Stomach (tissue), 9 donors: Measurements from ENCODE around the gene C1QTNF5. TPM values are rescaled to one million over a fixed set of nuclear protein-coding genes. Genes with fewer than 3 reads are reported as not detected.

ENCODE experiments used
- DNase-seq, 2 donors: peaks; one replicate each; pipeline versions ENCODE4 v3.0.0 to v3.0.0-alpha.2; 2013 to 2019
- H3K27ac ChIP-seq, 5 donors: fragments of 200-600 bp in 4 of 5; sonication (generic) in 4 of 5; one replicate each; pipeline ENCODE4 v1.5.1; 2013 to 2019; ENCODE audit warnings: mild to moderate bottlenecking in 1 of 5, moderate library complexity in 1 of 5
- H3K27me3 ChIP-seq, 3 donors: fragments of 200-600 bp; sonication (generic); one replicate each; pipeline ENCODE4 v1.5.1; 2017 to 2019; ENCODE audit warnings: mixed run types in 1 of 3
- H3K36me3 ChIP-seq, 4 donors: fragments of 200-600 bp; sonication (generic); 1 replicate in 3 of 4; 2 replicates in 1 of 4; pipeline ENCODE4 v1.5.1; 2016 to 2019
- H3K4me1 ChIP-seq, 4 donors: fragments of 200-600 bp; sonication (generic); one replicate each; pipeline ENCODE4 v1.5.1; 2016 to 2019
- H3K4me3 ChIP-seq, 4 donors: fragments of 200-600 bp; sonication (generic) in 3 of 4; one replicate each; pipeline ENCODE4 v1.5.1; 2016 to 2019; ENCODE audit warnings: mild to moderate bottlenecking in 1 of 4
- H3K9me3 ChIP-seq, 4 donors: fragments of 200-600 bp; sonication (generic); one replicate each; pipeline ENCODE4 v1.5.1; 2016 to 2019
- CTCF ChIP-seq, 7 experiments: fragments of 450-650 bp in 4 of 7; fragments of 200-600 bp in 3 of 7; sonication (generic) in 3 of 7; IDR thresholded peaks; one replicate each; pipeline ENCODE4 v1.5.1; 2016 to 2019; ENCODE audit warnings: antibody characterized with exemption in 7 of 7, control low read depth in 2 of 7, mild to moderate bottlenecking in 1 of 7
- EP300 ChIP-seq: sonication (generic); formaldehyde crosslinking; IDR thresholded peaks from one replicate; pipeline ENCODE4 v1.6.1; 2017; ENCODE audit warnings: antibody characterized with exemption
- POLR2A ChIP-seq, 4 donors: fragments of 450-650 bp; IDR thresholded peaks; one replicate each; pipeline ENCODE4 v1.6.1; 2016; ENCODE audit warnings: antibody characterized with exemption in 4 of 4, control low read depth in 2 of 4, mild to moderate bottlenecking in 1 of 4, moderate library complexity in 1 of 4
- POLR2AphosphoS5 ChIP-seq, 3 donors: sonication (generic); formaldehyde crosslinking; IDR thresholded peaks; one replicate each; pipeline ENCODE4 v1.6.1; 2016; ENCODE audit warnings: antibody characterized with exemption in 3 of 3
- WGBS, 5 donors: extraction: QIAGEN DNeasy Blood & Tissue Kit in 3 of 5; methylation state at CpG; one replicate each; pipeline versions ENCODE4 v1.1.5 to v1.1.7; 2013 to 2018; 5-methylcytosine and 5-hydroxymethylcytosine counted together
- intact Hi-C: fragments of 100-400 bp; cut with DNase I; formaldehyde crosslinking; loops from one replicate; pipeline ENCODE4 v1.15.1; 2023; ENCODE audit warnings: low total_unique reads
- polyA plus RNA-seq, 3 donors: library from polyadenylated mRNA; stranded (reverse); fragments of 200-250 nt; gene quantifications; one replicate each; pipeline ENCODE4 v1.2.3, GENCODE V29; 2013
- total RNA-seq, 5 donors: library from RNA; depleted of rRNA; stranded (reverse); fragments of >200 nt; gene quantifications; one replicate each; pipeline versions ENCODE4 v1.1.0 to v1.2.3, GENCODE V29; 2014 to 2016
- donor health status: healthy with polysubstance abuse.
- donor health status: Bipolar disorder and iron deficiency.
- donor health status: healthy.

The C1QTNF5 gene
- total and polyA plus RNA-seq, 8 donors, result 11.4 to 169 (median 19.0) TPM

DNA sequence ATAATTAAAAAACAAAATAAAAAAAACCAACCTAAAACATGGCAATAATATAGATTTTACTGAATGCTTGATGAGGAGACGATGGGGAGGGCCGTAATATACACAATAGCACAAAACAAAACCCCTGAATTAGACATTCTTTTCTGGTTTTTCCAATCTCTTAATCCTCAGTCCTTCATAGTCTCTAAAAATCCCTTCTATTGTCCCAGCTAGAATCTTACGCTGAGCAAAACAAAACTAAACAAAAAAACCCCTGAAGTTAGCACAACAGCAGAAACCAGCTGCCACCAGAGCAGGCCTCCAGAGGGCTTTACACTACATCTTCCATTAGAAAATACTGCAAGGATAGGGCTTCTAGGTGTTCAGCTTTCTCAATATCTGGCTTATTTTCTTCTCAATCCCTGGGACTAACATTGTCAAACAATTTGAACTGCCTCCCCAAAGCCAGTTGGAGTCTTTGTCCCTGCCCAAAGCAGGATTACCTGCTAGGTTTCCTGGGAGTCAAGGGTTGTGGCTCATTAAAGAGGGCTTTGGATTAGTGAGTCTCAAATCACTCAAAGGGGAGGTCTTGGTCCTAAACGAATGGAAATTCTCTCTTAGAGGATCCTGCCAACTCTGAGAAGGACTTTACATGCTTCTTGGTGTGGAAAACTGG is 8.4 kb downstream of the C1QTNF5 start:
- H3K27me3 ChIP-seq, result no peaks in the 10 kb centered on the region
- TF ChIP-seq EP300 (no peak), POLR2A (IDR thresholded peaks at IDR 0.05) (no peak), CTCF (IDR thresholded peaks at IDR 0.05) (no peak), POLR2AphosphoS5 (IDR thresholded peaks at IDR 0.05) (no peak)
- no peak overlapping the region for H3K4me3 ChIP-seq
- intact Hi-C loops, result no loop called here
- no peaks in the 10 kb centered on the region for H3K9me3 ChIP-seq
- peaks cover 21 to 34% (median 29%) of the 10 kb centered on the region in 4 donors for H3K4me1 ChIP-seq
- DNase-seq, result no peak
- no peak overlapping the region for H3K27ac ChIP-seq
- WGBS, 5 donors, result 68 to 76% (median 72%) methylated on average over 4 of the region's 4 CpGs
- peaks cover 7 to 16% (median 12%) of the 10 kb centered on the region in 4 donors for H3K36me3 ChIP-seq

- Histone ChIP-seq H3K27me3 (no peaks in the 10 kb centered on the region), H3K36me3 (no peaks in the 10 kb centered on the region), H3K4me1 (peaks cover 7 to 13% (median 10%) of the 10 kb centered on the region in 4 donors), H3K27ac (no peak overlapping the region), H3K9me3 (no peaks in the 10 kb centered on the region), H3K4me3 (no peak overlapping the region)
- 50 to 73% (median 59%) methylated on average over 1 of the region's 1 CpG for WGBS, 5 donors
- no peak for DNase-seq
- TF ChIP-seq EP300, result no peak
- TF ChIP-seq POLR2AphosphoS5 (IDR thresholded peaks at IDR 0.05), result no peak
- TF ChIP-seq POLR2A (IDR thresholded peaks at IDR 0.05), result no peak
- TF ChIP-seq CTCF (IDR thresholded peaks at IDR 0.05), result no peak
- intact Hi-C loops, result no loop called here
These were observed 10.4 kb downstream of the C1QTNF5 start for GRCh38 chr11:119330237-119330636.

GRCh38 chr11:119329320-119329719 is 11.4 kb downstream of the C1QTNF5 start:
- intact Hi-C loops, result no loop called here

GRCh38 chr11:119324189-119324588 is 16.5 kb downstream of the C1QTNF5 start:
- H3K4me3 ChIP-seq, result no peak overlapping the region
- H3K4me1 ChIP-seq, result peaks cover 20 to 44% (median 33%) of the 10 kb centered on the region in 4 donors
- TF ChIP-seq EP300, result no peak
- TF ChIP-seq POLR2A (IDR thresholded peaks at IDR 0.05), result no peak
- TF ChIP-seq CTCF (IDR thresholded peaks at IDR 0.05), result no peak
- no peak for TF ChIP-seq POLR2AphosphoS5 (IDR thresholded peaks at IDR 0.05)
- no peaks in the 10 kb centered on the region for H3K9me3 ChIP-seq
- 54 to 79% (median 70%) methylated on average over 4 of the region's 4 CpGs for WGBS, 5 donors
- H3K27me3 ChIP-seq, result peaks cover 0 to 22% (median 11%) of the 10 kb centered on the region in 3 donors
- H3K27ac ChIP-seq, result peak overlapping the region in 1 of 5 donors; percentile 95
- intact Hi-C loops, result no loop called here
- no peaks in the 10 kb centered on the region for H3K36me3 ChIP-seq
- DNase-seq, result no peak

More at GRCh38 chr11:119329320-119329719, 11.4 kb downstream of the C1QTNF5 start:
- WGBS, 5 donors, result 62 to 83% (median 73%) methylated on average over 2 of the region's 2 CpGs
- Histone ChIP-seq H3K4me1 (peaks cover 0 to 7% (median 5%) of the 10 kb centered on the region in 4 donors), H3K27me3 (no peaks in the 10 kb centered on the region), H3K9me3 (no peaks in the 10 kb centered on the region), H3K27ac (no peak overlapping the region), H3K36me3 (no peaks in the 10 kb centered on the region), H3K4me3 (no peak overlapping the region)
- no peak for DNase-seq
- TF ChIP-seq POLR2A (IDR thresholded peaks at IDR 0.05), result no peak
- TF ChIP-seq EP300, result no peak
- TF ChIP-seq CTCF (IDR thresholded peaks at IDR 0.05), result no peak
- TF ChIP-seq POLR2AphosphoS5 (IDR thresholded peaks at IDR 0.05), result no peak
